Pancreas (tissue), 10 donors: ENCODE data around the gene FARP2. TPM values are rescaled to one million over a fixed set of nuclear protein-coding genes. Genes with fewer than 3 reads are reported as not detected.
A peak's percentile ranks its signal among the peaks of the same experiment; 100 is the strongest.

Experiments used
- ATAC-seq, 4 donors: fragments of 200-7000 bp; cut with Tn5 transposase; one replicate each; pipeline versions ENCODE4 v1.8.0 to v1.9.1; 2020; ENCODE audit warnings: mild to moderate bottlenecking in 4 of 4, moderate library complexity in 4 of 4
- DNase-seq, 6 donors: peaks; one replicate each; pipeline ENCODE4 v3.0.0-alpha.2; 2020
- FAIRE-seq: peaks from 2 replicates; lab custom pipeline; 2012; peaks lifted over from hg19 to GRCh38; lab: Jason Lieb, UNC
- H3K27ac ChIP-seq, 4 donors: fragments of 200-600 bp; sonication (generic); 1 replicate in 3 of 4; 2 replicates in 1 of 4; pipeline versions ENCODE4 v1.5.0 to v1.8.0; 2020
- H3K27me3 ChIP-seq, 4 donors: fragments of 200-600 bp; one replicate each; pipeline ENCODE4 v1.8.0; 2021
- H3K36me3 ChIP-seq, 3 donors: fragments of 200-600 bp; sonication (generic) in 1 of 3; one replicate each; pipeline versions ENCODE4 v1.5.0 to v1.8.0; 2020 to 2021
- H3K4me1 ChIP-seq, 3 donors: fragments of 200-600 bp; one replicate each; pipeline ENCODE4 v1.8.0; 2021
- H3K4me3 ChIP-seq, 4 donors: fragments of 200-600 bp; sonication (generic) in 2 of 4; one replicate each; pipeline versions ENCODE4 v1.5.0 to v1.8.0; 2020 to 2021
- H3K9me3 ChIP-seq, 4 donors: fragments of 200-600 bp; one replicate each; pipeline ENCODE4 v1.8.0; 2021
- WGBS, 2 donors: extraction: QIAGEN DNeasy Blood & Tissue Kit; methylation state at CpG; one replicate each; pipeline ENCODE4 v1.1.7; 2013; 5-methylcytosine and 5-hydroxymethylcytosine counted together
- intact Hi-C, 3 donors: fragments of 100-400 bp; cut with DNase I; formaldehyde crosslinking; loops; one replicate each; pipeline versions ENCODE4 v1.11.1 to v1.14.2; 2022
- polyA plus RNA-seq, 2 donors: library from polyadenylated mRNA; stranded (reverse); fragments of 200-250 nt; gene quantifications; one replicate each; pipeline ENCODE4 v1.2.3, GENCODE V29; 2013
- total RNA-seq, 6 donors: library from RNA; stranded (reverse); fragmentation: NEBNext Ultra II Directional in 4 of 6; extraction: Animal tissue kit (Norgen Biotek cat#: 25700) in 4 of 6; gene quantifications; one replicate each; pipeline versions ENCODE4 v1.2.1 to v1.2.4, GENCODE V29; 2021 to 2023
- TF ChIP-seq, protein P1 (sequence below), 4 donors: fragments of 200-600 bp; sonication (generic) in 3 of 4; IDR thresholded peaks; one replicate each; pipeline versions ENCODE4 v1.5.0 to v1.8.0; 2021; ENCODE audit warnings: antibody characterized with exemption in 4 of 4
- donor health status: healthy with polysubstance abuse.
- donor health status: DM: no; HTN: no; CAD: no; lungs with moderate emphysema.
- donor health status: DM: no; HTN: no; CAD: no.
- donor health status: control.
- donor health status: control.
- donor health status: Bipolar disorder and iron deficiency.
- donor health status: DM: yes; HTN: yes; CAD: no.
- donor health status: DM: no; HTN: no; CAD: no.
- donor health status: DM: no; HTN: no; CAD: no.
- donor health status: DM: yes; HTN: yes; CAD: no.

Gene FARP2
- total and polyA plus RNA-seq, 8 donors: 16.9 to 44.9 (median 25.8) TPM

DNA sequence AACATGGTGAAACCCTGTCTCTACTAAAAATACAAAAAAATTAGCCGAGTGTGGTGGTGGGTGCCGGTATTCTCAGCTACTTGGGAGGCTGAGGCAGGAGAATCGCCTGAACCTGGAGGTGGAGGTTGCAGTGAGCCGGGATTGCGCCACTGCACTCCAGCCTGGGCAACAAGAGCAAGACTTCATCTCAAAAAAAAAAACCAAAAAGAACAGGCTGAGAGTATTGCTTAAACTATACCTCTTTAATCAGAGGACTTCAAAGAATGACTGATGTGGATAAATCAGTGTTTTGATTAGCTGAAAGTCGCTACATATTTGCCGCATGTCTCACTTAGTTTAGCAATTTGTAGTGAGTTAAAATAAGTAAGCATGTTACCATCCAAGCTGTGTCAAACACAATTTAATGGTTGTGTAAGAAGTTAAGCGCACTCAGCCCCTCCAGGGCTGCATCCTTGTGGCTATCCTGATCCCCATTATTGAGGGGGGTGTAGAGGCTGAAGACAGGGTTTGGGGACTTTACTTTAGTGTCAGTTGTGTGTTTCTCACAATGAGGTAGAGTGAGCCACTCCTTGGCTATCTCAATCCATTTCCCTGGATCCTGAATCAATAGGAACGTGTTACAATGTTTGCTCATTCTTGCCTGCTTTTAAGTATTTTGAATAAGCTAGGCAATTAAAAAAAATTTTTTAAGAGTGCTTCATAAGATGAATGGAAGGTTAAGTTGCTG is 11.0 kb upstream of the FARP2 start:
- TF ChIP-seq, protein P1, sequence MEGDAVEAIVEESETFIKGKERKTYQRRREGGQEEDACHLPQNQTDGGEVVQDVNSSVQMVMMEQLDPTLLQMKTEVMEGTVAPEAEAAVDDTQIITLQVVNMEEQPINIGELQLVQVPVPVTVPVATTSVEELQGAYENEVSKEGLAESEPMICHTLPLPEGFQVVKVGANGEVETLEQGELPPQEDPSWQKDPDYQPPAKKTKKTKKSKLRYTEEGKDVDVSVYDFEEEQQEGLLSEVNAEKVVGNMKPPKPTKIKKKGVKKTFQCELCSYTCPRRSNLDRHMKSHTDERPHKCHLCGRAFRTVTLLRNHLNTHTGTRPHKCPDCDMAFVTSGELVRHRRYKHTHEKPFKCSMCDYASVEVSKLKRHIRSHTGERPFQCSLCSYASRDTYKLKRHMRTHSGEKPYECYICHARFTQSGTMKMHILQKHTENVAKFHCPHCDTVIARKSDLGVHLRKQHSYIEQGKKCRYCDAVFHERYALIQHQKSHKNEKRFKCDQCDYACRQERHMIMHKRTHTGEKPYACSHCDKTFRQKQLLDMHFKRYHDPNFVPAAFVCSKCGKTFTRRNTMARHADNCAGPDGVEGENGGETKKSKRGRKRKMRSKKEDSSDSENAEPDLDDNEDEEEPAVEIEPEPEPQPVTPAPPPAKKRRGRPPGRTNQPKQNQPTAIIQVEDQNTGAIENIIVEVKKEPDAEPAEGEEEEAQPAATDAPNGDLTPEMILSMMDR (IDR thresholded peaks at IDR 0.05): no peak
- no peak overlapping the region for H3K4me3 ChIP-seq
- peaks cover 19 to 84% (median 64%) of the 10 kb centered on the region in 3 donors for H3K36me3 ChIP-seq
- peaks cover 0 to 12% (median 5%) of the 10 kb centered on the region in 3 donors for H3K4me1 ChIP-seq
- no peak for FAIRE-seq
- no peak for ATAC-seq
- WGBS, 2 donors: 85 to 86% methylated on average over 9 of the region's 9 CpGs
- H3K27ac ChIP-seq: no peak overlapping the region
- H3K27me3 ChIP-seq: no peaks in the 10 kb centered on the region
- H3K9me3 ChIP-seq: no peaks in the 10 kb centered on the region
- DNase-seq: no peak
- intact Hi-C loops: no loop called here

DNA sequence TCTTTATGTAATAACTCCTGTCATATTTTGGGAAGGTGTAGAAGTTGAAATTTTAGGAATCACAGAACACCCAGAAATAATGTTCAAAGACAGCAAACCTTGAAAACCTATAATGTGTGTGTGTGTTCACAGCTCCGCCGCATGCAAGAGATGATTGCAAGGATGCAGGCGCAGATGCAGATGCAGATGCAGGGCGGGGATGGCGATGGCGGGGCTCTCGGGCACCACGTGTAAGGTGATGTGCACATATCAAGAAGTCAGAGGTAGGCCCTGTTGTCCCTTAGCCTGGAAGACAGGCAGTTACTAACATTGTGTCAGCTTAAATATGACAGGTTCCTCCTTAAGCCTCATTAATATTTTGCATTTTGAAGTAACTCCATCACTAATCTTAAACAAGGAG is 6.1 kb upstream of the FARP2 start:
- TF ChIP-seq, protein P1 (IDR thresholded peaks at IDR 0.05): no peak
- Histone ChIP-seq H3K27me3 (no peaks in the 10 kb centered on the region), H3K27ac (peak overlapping the region in 1 of 4 donors; percentile 50), H3K36me3 (peaks cover 8 to 86% (median 42%) of the 10 kb centered on the region in 3 donors), H3K9me3 (no peaks in the 10 kb centered on the region), H3K4me1 (peaks cover 15 to 32% (median 30%) of the 10 kb centered on the region in 3 donors), H3K4me3 (no peak overlapping the region)
- no peak for ATAC-seq
- 91 to 94% methylated on average over 8 of the region's 8 CpGs for WGBS, 2 donors
- intact Hi-C loops: no loop called here
- DNase-seq: no peak
- FAIRE-seq: no peak

DNA sequence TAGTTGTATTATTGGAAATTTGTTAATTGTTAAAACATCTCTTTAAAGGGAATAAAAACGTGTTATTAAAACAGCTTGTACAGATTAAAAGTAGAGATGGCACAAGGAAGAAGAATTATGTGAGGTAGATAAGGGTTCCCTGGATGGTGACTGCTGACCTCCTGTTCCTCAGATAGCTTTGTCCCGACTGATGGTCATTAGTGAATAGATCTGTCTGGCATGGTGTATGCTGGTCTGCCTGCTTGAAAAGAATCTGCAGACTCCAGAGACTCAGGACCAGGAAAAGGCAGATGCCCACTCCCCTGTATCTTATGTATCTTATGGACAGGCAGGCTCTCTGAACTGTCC is 5.6 kb upstream of the FARP2 start:
- Histone ChIP-seq H3K9me3 (no peaks in the 10 kb centered on the region), H3K4me3 (no peak overlapping the region), H3K36me3 (peaks cover 8 to 80% (median 40%) of the 10 kb centered on the region in 3 donors), H3K4me1 (peaks cover 15 to 33% (median 32%) of the 10 kb centered on the region in 3 donors), H3K27me3 (no peaks in the 10 kb centered on the region), H3K27ac (peak overlapping the region in 2 of 4 donors; percentile 50 to 60)
- intact Hi-C loops: no loop called here
- FAIRE-seq: no peak
- TF ChIP-seq, protein P1 (IDR thresholded peaks at IDR 0.05): no peak
- no peak for ATAC-seq
- no peak for DNase-seq
- WGBS, 2 donors: 35 to 44% methylated on average over 2 of the region's 2 CpGs

DNA sequence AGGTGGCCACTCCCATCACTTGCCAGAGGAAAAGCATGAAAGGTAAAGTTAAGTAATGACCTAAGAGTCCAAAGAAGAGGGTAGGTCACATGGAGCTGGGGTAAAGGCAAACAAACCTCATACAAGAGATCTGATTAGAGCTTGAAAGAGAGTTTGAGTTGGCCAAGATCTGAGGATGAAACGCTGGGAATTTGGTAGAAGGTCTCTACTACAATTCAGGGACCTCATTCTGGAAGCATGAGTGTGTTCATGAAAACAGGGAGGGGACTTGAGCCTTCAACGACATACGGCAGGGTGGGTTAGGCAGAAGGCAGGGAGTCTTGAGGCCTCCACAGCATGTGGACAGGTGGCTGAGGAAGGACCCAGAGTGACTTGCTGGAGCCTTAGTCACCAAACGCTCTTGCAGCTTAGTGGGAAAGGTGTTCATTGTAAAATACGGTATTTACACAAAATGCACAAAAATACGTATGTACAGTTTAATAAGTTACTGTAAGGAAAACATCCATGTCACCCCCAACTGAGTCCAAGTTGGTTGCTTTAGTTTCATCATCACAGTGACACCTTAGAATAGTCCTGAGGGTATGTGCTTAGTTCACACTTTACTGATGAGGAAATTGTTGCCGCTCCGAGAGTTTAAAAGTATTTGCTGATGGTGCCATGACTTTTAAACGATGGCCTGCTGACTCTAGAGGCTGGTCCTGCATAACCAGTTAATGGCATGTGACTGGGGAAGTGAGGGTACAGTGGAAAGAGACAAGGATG is 5.0 kb upstream of the FARP2 start:
- TF ChIP-seq, protein P1 (IDR thresholded peaks at IDR 0.05): no peak
- no peaks in the 10 kb centered on the region for H3K9me3 ChIP-seq
- H3K4me3 ChIP-seq: no peak overlapping the region
- 44 to 49% methylated on average over 9 of the region's 9 CpGs for WGBS, 2 donors
- peaks cover 15 to 33% (median 32%) of the 10 kb centered on the region in 3 donors for H3K4me1 ChIP-seq
- FAIRE-seq (no peak), ATAC-seq (peak in 1 of 4 donors; percentile 8), DNase-seq (no peak)
- H3K36me3 ChIP-seq: peaks cover 8 to 75% (median 36%) of the 10 kb centered on the region in 3 donors
- peak overlapping the region in 3 of 4 donors; percentile 25 to 60 (median 50) for H3K27ac ChIP-seq
- H3K27me3 ChIP-seq: no peaks in the 10 kb centered on the region
- intact Hi-C loops: no loop called here
